Cardiac muscle cell (in vitro differentiated cells and primary cell): ENCODE results near the gene KIF6. TPM values are rescaled to one million over a fixed set of nuclear protein-coding genes. Genes with fewer than 3 reads are reported as not detected.

ENCODE experiments used
- DNase-seq, 2 donors: peaks; one replicate each; pipeline versions ENCODE4 v3.0.0 to v3.0.0-alpha.2; 2010 to 2017; ENCODE audit warnings: low read depth in 1 of 2, low spot score in 1 of 2
- H3K27ac ChIP-seq: fragments of 200-600 bp; sonication (generic); 2 replicates; pipeline ENCODE4 v1.5.1; 2016
- H3K27me3 ChIP-seq: fragments of 200-600 bp; sonication (generic); 2 replicates; pipeline ENCODE4 v1.6.0; 2016; ENCODE audit warnings: control low read depth
- H3K36me3 ChIP-seq: fragments of 200-600 bp; sonication (generic); 2 replicates; pipeline ENCODE4 v1.5.1; 2016; ENCODE audit warnings: control low read depth
- H3K4me1 ChIP-seq: fragments of 200-600 bp; sonication (generic); 2 replicates; pipeline ENCODE4 v1.8.1; 2017; ENCODE audit warnings: low read depth, mild to moderate bottlenecking, mixed run types
- H3K4me3 ChIP-seq: fragments of 200-600 bp; sonication (generic); 2 replicates; pipeline ENCODE4 v1.5.1; 2016; ENCODE audit warnings: mild to moderate bottlenecking
- H3K9me3 ChIP-seq: fragments of 200-600 bp; sonication (generic); 2 replicates; pipeline ENCODE4 v1.5.1; 2017; ENCODE audit warnings: low read depth, mild to moderate bottlenecking, control low read depth
- CTCF ChIP-seq: IDR thresholded peaks from 2 replicates; pipeline ENCODE4 v1.5.1; 2012; ENCODE audit warnings: low read depth, mild to moderate bottlenecking, low read length
- polyA plus RNA-seq: library from polyadenylated mRNA; unstranded; fragments of >200 nt; fragmentation: Nextera tagmentation; extraction: Ambion mirVana; gene quantifications from 2 replicates; pipeline ENCODE4 v1.2.1, GENCODE V29; 2016
- total RNA-seq: library from RNA; depleted of rRNA; stranded (reverse); fragments of >200 nt; gene quantifications from 2 replicates; pipeline ENCODE4 v1.2.3, GENCODE V29; 2016

The KIF6 gene
- total and polyA plus RNA-seq, 2 experiments from 2014 or later, result 0.69 to 1.7 TPM

- Histone ChIP-seq H3K9me3 (no peaks in the 10 kb centered on the region), H3K4me1 (peaks cover 5% of the 10 kb centered on the region), H3K27ac (no peak overlapping the region), H3K27me3 (no peaks in the 10 kb centered on the region), H3K36me3 (no peaks in the 10 kb centered on the region), H3K4me3 (no peak overlapping the region)
- peak; percentile 27 for TF ChIP-seq CTCF
- no peak for DNase-seq
Measured at GRCh38 chr6:39369987-39370386, 355.2 kb downstream of the KIF6 start.

GRCh38 chr6:39367700-39368099 is 357.5 kb downstream of the KIF6 start:
- no peak for TF ChIP-seq CTCF
- Histone ChIP-seq H3K4me3 (no peak overlapping the region), H3K36me3 (no peaks in the 10 kb centered on the region), H3K9me3 (no peaks in the 10 kb centered on the region), H3K27me3 (no peaks in the 10 kb centered on the region), H3K4me1 (peaks cover 5% of the 10 kb centered on the region), H3K27ac (no peak overlapping the region)
- no peak for DNase-seq

GRCh38 chr6:39366931-39367618 is 358.1 kb downstream of the KIF6 start:
- no peak overlapping the region for H3K4me3 ChIP-seq
- H3K9me3 ChIP-seq, result no peaks in the 10 kb centered on the region
- peaks cover 5% of the 10 kb centered on the region for H3K4me1 ChIP-seq
- no peaks in the 10 kb centered on the region for H3K27me3 ChIP-seq
- no peak for TF ChIP-seq CTCF
- no peak for DNase-seq
- no peaks in the 10 kb centered on the region for H3K36me3 ChIP-seq
- no peak overlapping the region for H3K27ac ChIP-seq

GRCh38 chr6:39365281-39366074 is 359.7 kb downstream of the KIF6 start:
- H3K27ac ChIP-seq, result no peak overlapping the region
- DNase-seq, result peak in 1 of 2 donors; percentile 38
- H3K27me3 ChIP-seq, result no peaks in the 10 kb centered on the region
- H3K9me3 ChIP-seq, result no peaks in the 10 kb centered on the region
- no peak overlapping the region for H3K4me3 ChIP-seq
- no peak for TF ChIP-seq CTCF
- no peaks in the 10 kb centered on the region for H3K36me3 ChIP-seq
- H3K4me1 ChIP-seq, result peaks cover 5% of the 10 kb centered on the region

GRCh38 chr6:39363280-39363679 is 361.9 kb downstream of the KIF6 start:
- no peaks in the 10 kb centered on the region for H3K27me3 ChIP-seq
- H3K4me1 ChIP-seq, result peaks cover 5% of the 10 kb centered on the region
- TF ChIP-seq CTCF, result no peak
- H3K36me3 ChIP-seq, result no peaks in the 10 kb centered on the region
- no peak overlapping the region for H3K27ac ChIP-seq
- no peak for DNase-seq
- no peak overlapping the region for H3K4me3 ChIP-seq
- no peaks in the 10 kb centered on the region for H3K9me3 ChIP-seq
